ENCODE data around the gene MCUB. TPM values are rescaled to one million over a fixed set of nuclear protein-coding genes. Genes with fewer than 3 reads are reported as not detected.

MCUB gene
- total RNA-seq, 1 donor from 2014 or later = 44.9 TPM

DNA sequence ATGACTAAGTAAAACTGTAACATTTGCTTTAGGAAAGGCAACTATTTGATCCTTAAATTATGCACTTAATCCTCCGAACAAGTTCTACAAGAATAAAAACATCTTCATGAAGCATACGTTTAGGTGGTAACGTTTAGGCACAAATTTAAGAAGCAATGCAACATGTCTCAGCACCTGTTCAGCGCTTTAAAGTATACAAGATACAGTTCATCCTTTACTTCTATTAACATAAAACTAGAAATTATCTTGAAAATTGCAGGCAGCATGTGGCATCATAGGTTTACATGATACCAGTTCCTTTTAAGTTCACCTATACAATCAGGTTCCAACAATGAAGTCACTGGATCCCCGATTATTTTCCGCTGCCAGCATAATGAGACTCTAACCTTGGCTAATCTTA lies 168.3 kb downstream of the MCUB start:
- H3K27me3 Mint-ChIP-seq (ENCODE audit: unreplicated experiment) = peaks cover 3% of the 10 kb centered on the region

DNA sequence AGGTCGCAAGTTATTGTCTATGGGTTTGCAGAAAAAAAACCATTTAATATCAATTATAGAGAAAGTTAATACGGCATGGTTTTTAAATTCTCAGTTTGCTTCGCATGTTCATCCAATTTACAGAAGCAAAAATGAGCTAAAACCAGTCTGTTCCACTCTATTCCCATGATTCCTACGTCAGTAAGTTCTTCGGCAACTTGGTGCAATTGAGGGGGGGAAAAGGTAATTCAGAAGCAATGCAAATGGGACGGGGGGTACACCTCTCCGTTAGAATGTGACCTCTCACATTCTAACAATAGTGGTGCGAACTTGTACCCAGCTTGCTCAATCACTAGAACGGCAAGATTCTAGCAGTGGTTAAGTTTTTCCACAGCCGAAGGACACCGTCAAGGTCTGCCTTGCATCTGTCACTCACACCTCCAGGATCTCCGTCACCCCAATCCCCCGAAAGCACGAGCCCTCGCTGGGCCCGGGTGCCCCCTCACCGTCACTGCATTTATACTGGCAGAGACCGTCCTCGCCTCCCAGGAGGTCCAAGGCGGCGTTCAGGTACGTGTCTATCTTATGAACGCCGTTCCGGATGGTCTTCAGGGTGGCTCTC lies 169.2 kb downstream of the MCUB start:
- TF ChIP-seq, protein P1, sequence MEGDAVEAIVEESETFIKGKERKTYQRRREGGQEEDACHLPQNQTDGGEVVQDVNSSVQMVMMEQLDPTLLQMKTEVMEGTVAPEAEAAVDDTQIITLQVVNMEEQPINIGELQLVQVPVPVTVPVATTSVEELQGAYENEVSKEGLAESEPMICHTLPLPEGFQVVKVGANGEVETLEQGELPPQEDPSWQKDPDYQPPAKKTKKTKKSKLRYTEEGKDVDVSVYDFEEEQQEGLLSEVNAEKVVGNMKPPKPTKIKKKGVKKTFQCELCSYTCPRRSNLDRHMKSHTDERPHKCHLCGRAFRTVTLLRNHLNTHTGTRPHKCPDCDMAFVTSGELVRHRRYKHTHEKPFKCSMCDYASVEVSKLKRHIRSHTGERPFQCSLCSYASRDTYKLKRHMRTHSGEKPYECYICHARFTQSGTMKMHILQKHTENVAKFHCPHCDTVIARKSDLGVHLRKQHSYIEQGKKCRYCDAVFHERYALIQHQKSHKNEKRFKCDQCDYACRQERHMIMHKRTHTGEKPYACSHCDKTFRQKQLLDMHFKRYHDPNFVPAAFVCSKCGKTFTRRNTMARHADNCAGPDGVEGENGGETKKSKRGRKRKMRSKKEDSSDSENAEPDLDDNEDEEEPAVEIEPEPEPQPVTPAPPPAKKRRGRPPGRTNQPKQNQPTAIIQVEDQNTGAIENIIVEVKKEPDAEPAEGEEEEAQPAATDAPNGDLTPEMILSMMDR (IDR thresholded peaks at IDR 0.05; ENCODE audit: unreplicated experiment) = no peak
- H3K27ac Mint-ChIP-seq (ENCODE audit: unreplicated experiment) = peak overlapping the region; percentile 52
- H3K4me1 Mint-ChIP-seq (ENCODE audit: unreplicated experiment) = peaks cover 15% of the 10 kb centered on the region
- H3K4me3 Mint-ChIP-seq (ENCODE audit: unreplicated experiment) = peak overlapping the region; percentile 92
- no peak for DNase-seq (ENCODE audit: low spot score)
- peaks cover 2% of the 10 kb centered on the region for H3K36me3 Mint-ChIP-seq (ENCODE audit: low read depth, unreplicated experiment)
- no peaks in the 10 kb centered on the region for H3K9me3 Mint-ChIP-seq (ENCODE audit: unreplicated experiment)
- peaks cover 3% of the 10 kb centered on the region for H3K27me3 Mint-ChIP-seq (ENCODE audit: unreplicated experiment)

More for the DNA sequence above, 168.3 kb downstream of the MCUB start:
- peaks cover under 1% of the 10 kb centered on the region for H3K36me3 Mint-ChIP-seq (ENCODE audit: low read depth, unreplicated experiment)
- no peak overlapping the region for H3K27ac Mint-ChIP-seq (ENCODE audit: unreplicated experiment)
- H3K9me3 Mint-ChIP-seq (ENCODE audit: unreplicated experiment) = no peaks in the 10 kb centered on the region
- no peak for DNase-seq (ENCODE audit: low spot score)
- peak overlapping the region; percentile 92 for H3K4me3 Mint-ChIP-seq (ENCODE audit: unreplicated experiment)
- TF ChIP-seq, protein P1 (IDR thresholded peaks at IDR 0.05; ENCODE audit: unreplicated experiment) = no peak
- peaks cover 15% of the 10 kb centered on the region for H3K4me1 Mint-ChIP-seq (ENCODE audit: unreplicated experiment)

GRCh38 chr4:109729718-109730618 lies 169.9 kb downstream of the MCUB start, which contains the start of gene PLA2G12A:
TSS of gene PLA2G12A (minus strand) at chr4:109730070. CDS start at chr4:109729809, 261 bp downstream.
- H3K27me3 Mint-ChIP-seq (ENCODE audit: unreplicated experiment) = peaks cover 3% of the 10 kb centered on the region
- TF ChIP-seq, protein P1 (IDR thresholded peaks at IDR 0.05; ENCODE audit: unreplicated experiment) = no peak

DNA sequence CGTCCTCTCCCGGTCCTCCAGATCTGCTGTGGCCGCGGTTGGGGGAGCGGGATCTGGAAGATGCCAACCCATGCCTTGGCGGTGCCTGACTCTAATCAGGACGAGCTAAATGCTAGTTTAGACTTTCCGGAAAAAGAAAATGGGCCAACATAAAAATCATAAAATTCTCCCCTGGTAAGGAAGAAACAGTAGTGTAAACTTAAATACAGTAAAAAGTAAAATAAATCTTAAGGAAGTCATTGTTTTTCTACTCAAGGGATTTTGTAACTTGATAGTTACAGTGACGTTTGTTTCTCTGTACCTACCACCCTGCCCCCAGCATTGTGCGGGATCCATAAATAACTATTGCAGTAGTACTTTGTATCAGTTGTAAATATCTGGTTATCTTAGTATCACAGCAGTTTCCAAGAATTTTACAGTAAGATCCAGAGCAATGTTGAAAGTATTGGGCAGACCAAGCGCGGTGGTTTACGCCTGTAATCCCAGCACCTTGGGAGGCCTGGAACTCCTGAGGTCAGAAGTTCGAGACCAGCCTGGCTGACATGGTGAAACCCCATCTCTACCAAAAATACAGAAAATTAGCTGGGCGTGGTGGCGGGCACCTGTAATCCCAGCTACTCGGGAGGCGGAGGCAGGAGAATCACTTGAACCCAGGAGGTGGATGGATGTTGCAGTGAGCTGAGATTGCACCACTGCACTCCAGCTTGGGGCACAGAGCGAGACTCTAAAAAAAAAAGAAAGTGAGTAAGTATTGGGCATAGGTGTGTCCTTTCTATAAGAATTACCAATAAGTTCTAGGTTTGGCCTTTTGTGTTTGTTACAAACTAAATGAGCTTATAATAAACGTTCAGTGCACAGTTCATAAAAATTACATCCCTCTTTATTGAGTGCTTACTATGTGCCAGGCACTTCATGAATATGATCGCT lies 170.8 kb downstream of the MCUB start:
- H3K4me1 Mint-ChIP-seq (ENCODE audit: unreplicated experiment) = peaks cover 15% of the 10 kb centered on the region
- H3K4me3 Mint-ChIP-seq (ENCODE audit: unreplicated experiment) = peak overlapping the region; percentile 90
- TF ChIP-seq, protein P1 (IDR thresholded peaks at IDR 0.05; ENCODE audit: unreplicated experiment) = no peak
- peaks cover 3% of the 10 kb centered on the region for H3K36me3 Mint-ChIP-seq (ENCODE audit: low read depth, unreplicated experiment)
- H3K9me3 Mint-ChIP-seq (ENCODE audit: unreplicated experiment) = no peaks in the 10 kb centered on the region
- peaks cover 3% of the 10 kb centered on the region for H3K27me3 Mint-ChIP-seq (ENCODE audit: unreplicated experiment)
- no peak for DNase-seq (ENCODE audit: low spot score)
- H3K27ac Mint-ChIP-seq (ENCODE audit: unreplicated experiment) = peak overlapping the region; percentile 82

More at GRCh38 chr4:109729718-109730618, 169.9 kb downstream of the MCUB start, which contains the start of gene PLA2G12A:
- Mint-ChIP-seq H3K4me3 (ENCODE audit: unreplicated experiment) (peak within 1 kb of the TSS; percentile 92), H3K27ac (ENCODE audit: unreplicated experiment) (peak within 1 kb of the TSS; percentile 82), H3K36me3 (ENCODE audit: low read depth, unreplicated experiment) (peaks cover 3% of the 10 kb centered on the region), H3K4me1 (ENCODE audit: unreplicated experiment) (peaks cover 15% of the 10 kb centered on the region), H3K9me3 (ENCODE audit: unreplicated experiment) (no peaks in the 10 kb centered on the region)
- peak; percentile 65 for DNase-seq (ENCODE audit: low spot score)
